22Rv1 (cell line): ENCODE measurements around the gene TRERF1.

ENCODE experiments used
- H3K27ac ChIP-seq: fragments of 450-650 bp; 2 replicates; pipeline ENCODE4 v1.5.1; 2017
- CTCF ChIP-seq: fragments of 450-650 bp; IDR thresholded peaks from 2 replicates; pipeline ENCODE4 v1.5.1; 2017; ENCODE audit warnings: mild to moderate bottlenecking
- ZFX ChIP-seq: fragments of 450-650 bp; IDR thresholded peaks from 2 replicates; pipeline ENCODE4 v1.6.1; 2017; ENCODE audit warnings: antibody characterized with exemption, borderline replicate concordance

Gene TRERF1

GRCh38 chr6:42226645-42227143 is 225.0 kb downstream of the TRERF1 start:
- no peak for TF ChIP-seq CTCF
- TF ChIP-seq ZFX, result no peak
- H3K27ac ChIP-seq, result peak overlapping the region; percentile 74

DNA sequence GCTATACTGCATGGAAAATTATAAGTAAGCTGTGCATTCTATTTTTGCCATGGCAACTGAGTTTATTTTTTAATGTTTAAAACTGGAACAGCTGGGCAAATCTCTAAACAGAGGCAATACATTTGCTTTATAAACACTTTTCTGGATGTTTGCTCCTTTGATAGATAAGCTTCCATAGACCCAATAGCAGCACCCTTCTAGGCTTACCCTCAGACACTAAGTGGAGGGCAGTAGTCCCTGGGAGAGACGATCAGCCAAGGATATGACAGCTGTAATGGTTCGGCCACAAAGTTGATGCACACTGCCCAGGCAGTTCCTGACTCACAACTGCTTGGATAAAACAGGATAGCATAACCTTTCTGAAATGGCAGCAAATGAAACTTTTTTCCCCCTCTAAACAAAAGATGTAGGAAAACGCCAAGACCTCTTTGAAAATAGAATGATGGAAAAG is 225.5 kb downstream of the TRERF1 start:
- TF ChIP-seq CTCF (no peak), ZFX (no peak)
- peak overlapping the region; percentile 74 for H3K27ac ChIP-seq

DNA sequence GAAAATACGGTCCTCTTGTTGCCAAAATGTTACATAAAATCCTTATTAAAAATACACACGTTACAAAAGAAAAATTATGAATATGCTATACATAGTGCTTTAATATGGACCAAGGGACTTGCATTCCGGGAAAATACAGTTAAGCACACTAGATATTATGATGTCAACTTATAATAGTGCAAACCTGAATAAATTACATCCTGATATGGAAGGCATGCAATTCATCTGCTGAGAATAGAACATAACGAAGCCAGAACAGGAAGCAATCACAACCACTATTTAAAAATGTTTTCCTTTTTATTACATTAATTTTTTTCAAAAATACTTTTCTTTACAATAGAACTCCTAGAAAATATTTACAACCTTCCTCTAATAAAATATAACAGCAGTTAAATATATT is 226.3 kb downstream of the TRERF1 start:
- TF ChIP-seq CTCF (no peak), ZFX (no peak)
- H3K27ac ChIP-seq, result peak overlapping the region; percentile 74

- H3K27ac ChIP-seq, result peak overlapping the region; percentile 12; the same call in 1 of the 2 replicates
- TF ChIP-seq ZFX (no peak), CTCF (no peak)
Observed at GRCh38 chr6:42225029-42225339, 226.7 kb downstream of the TRERF1 start.

DNA sequence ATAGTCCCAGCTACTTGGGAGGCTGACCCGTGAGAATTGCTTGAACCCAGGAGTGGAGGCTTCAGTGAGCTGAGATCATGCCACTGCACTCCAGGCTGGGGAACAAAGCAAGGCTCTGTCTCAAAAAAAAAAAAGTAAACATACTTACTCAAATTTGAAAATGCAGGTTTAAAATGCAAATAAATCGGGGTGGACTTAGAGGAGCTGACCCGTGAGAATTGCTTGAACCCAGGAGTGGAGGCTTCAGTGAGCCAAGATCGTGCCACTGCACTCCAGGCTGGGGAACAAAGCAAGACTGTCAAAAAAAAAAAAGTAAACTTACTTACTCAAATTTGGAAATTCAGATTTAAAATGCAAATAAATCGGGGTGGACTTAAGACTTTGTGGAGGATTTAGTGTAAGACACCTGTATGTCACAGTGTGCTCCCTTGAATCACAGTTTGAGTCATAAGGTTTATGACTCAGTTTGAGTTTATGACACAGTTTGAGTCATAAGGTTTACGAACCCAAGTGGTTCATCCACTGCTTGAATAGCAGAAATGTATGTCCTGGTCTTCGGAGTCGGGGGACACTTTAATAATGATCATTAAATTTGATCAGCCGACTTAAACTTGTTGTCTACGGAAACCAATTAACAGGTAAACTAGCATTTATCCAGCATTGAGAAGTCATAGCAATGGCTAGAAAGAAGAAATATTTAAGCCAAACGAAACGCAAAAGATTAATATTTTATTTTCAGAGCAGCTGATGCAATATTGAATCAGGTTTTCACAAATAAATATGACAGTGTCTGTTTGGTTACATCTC is 227.3 kb downstream of the TRERF1 start:
- H3K27ac ChIP-seq, result peak overlapping the region; percentile 12; the same call in 1 of the 2 replicates
- TF ChIP-seq ZFX (no peak), CTCF (no peak)

DNA sequence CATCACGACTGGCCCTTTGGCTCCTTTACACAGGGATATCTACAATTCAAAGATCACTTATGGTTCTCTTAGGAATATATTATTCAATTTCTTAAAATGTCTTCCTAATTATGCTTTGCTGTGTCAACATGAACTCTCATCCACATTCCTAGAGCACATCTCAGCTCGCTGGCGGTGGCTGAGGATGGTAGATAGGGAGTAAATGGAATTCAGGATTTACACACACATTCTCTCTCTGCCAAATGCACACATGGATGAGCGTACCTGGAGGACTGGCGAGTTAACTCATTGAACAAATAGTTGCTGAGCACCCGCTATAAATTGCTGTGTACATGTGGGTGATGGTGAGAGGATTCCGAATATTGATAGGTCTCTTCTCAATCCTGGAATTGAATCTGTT is 229.3 kb downstream of the TRERF1 start:
- TF ChIP-seq CTCF (no peak), ZFX (no peak)
- no peak overlapping the region for H3K27ac ChIP-seq

DNA sequence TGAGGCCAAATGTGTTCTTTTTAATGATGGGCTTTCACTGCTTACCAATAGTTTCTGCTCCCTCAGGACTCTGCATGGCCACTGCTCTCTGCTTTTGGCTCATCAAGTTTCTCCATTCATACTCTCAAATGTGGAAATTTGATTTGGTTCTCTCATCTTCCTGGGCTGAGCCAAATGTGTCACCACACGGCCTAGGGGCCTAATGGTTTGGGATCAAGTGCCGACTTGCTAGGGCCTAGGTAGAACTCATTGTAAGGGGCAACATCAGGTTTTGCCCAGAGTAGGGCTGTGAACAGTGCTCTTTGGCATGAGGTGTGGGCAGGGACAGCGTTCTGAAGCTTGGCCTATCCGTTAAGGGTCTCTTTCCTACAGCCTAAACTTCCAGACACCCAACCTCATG is 230.2 kb downstream of the TRERF1 start:
- TF ChIP-seq ZFX (no peak), CTCF (no peak)
- no peak overlapping the region for H3K27ac ChIP-seq
